NCI-H748 (cell line): ENCODE data around the gene LZTR1.
"Not testable (repeated sequence)": the region's sequence is repeated elsewhere in the genome, so short reads cannot be mapped to it uniquely, and the experiment has no call there.

Experiments
- DNase-seq: peaks from one replicate; lab custom pipeline; 2025; ENCODE audit not compliant: unreplicated experiment; lab: John Stamatoyannopoulos, UW

Gene LZTR1

DNA sequence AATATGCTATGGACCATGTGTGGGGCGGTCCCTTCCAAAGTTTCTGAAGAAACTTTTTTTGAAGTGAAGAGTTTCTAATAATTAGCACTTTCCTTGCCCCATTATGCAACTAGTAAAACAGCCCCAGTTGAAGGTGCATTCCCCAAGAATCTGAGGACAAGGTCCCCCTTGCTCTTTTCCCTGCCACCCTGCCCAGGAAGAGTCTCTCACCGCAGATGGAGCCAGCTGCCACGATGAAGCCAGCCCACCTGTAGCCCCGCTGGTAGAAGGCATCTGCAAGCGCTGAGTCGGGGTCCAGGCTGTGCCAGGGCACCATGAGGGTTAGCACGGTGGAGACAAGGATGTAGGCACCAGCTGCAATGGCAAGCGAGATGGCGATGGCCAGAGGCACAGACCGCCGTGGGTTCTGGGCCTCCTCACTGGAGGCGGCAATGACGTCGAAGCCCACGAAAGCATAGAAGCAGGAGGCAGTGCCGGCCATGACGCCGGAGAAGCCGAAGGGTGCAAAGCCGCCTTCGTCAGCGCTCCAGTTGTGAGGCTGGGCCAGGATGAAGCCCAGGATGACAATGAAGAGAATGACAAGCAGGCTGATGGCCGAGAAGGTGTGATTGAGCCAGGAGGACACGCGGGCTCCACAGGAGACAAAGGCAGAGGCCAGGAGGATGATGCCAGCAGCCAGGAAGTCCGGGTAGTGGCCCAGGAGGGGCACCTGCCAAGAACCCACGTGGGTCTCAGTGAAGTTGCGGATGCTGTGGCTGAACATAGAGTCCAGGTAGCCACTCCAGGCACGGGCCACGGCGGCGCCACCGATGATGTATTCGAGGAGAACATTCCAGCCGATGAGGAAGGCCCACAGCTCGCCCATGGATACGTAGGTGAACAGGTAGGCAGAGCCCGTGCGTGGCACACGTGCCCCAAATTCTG is 48.8 kb downstream of the LZTR1 start:
- DNase-seq = no peak

DNA sequence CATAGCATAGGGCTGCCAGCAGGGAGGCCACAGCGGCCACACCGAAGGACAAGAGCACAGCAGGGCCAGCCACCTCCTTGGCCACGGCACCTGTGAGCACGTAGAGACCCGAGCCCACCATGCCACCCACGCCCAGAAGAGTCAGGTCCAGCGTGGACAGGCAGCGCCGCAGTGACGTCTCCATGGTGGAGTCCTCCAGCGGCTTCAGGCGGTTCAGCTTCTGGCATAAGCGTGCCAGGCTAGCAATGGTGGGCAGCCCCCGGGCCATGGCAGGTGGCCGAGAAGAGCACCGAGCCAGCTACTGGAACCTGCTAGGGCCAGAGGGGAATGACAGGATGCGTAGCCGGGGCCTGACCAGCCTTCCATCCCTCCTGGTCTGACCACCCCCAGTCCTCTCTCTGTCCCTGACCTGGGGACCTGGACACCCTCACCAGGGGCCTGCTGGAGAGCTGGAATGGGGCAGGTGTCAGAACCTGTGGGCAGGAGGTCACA is 49.5 kb downstream of the LZTR1 start:
- no peak for DNase-seq

DNA sequence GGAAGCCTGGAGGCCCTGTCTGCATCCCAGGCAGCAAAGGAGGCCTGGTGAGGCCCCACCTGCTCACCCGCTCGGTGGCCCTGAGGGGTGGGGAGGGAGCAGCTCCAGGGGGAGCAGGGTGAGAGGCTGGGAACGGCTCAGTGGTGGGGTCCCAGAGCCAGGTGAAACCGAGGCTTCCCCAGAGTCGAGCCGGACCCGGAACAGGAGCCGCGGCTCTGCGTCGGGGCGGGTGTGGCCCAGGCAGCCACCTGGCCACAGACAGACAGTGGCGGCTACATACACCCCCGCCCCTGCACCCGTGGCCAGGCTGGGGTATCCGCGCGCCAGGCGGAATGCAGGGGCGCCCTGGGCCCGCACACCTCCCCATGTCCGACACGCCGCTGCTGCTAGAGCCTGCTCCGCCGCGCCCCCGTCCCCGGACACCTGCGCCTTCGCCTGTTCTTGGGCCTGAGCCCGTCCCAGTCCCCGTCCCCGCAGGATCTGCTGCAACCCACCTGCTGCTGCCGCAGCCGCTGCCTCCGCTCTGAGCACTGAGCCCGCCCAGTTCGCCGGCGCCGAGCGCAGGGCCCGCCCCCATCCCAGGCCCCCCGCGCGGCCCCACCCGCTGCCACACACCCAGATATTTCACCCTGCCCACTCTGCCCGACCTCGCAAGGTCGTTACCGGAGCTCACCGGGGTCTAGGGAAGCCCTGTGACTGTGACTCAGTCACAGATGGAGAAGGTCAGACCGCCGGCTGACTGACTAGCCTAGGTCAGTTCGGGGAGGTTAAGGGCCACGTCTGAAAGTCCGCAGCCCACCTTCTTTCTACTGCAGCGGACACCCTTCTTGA is 50.2 kb downstream of the LZTR1 start, which contains the start of gene SLC7A4:
TSS of gene SLC7A4 (minus strand) at position 525 of the 831 bp plus-strand sequence. CDS start 749 bp downstream, outside the sequence.
- no peak for DNase-seq

DNA sequence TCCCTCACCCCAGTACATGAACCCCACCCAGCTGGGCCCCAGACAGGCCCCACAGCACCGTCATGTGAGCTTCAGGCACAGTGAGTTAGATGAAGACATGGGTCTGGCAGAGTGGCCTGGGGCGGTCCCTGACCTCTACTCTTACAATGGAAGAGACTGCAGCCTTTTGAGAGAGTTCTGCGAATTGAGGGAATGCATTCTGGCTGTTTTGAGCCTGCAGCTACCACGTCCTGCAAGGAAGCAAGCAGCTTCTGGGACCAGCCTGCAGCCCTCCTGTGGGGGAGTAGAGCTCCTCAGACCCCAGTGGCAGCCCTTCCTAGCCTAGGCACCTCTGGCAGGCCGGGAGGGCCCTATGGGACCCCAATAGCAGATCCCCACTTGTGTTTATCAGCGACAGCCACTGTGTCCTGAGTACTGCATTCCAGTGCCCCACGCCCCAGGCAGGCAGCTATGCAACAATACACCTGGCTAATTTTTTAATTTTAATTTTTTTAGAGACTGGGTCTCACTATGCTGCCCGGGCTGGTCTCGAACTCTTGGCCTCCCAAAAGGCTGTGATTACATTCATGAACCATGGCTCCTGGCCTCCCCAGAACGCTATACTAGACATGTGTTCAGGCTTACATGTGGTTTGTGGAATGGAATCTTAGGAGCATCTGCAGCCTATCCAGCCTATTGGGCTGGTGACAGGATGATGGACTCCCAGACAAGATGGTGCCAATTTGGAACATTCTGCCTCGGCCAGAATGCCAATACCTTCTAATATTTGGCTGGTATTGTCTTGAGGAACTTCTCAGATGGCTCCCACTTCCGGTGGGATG is 51.0 kb downstream of the LZTR1 start:
- no peak for DNase-seq

DNA sequence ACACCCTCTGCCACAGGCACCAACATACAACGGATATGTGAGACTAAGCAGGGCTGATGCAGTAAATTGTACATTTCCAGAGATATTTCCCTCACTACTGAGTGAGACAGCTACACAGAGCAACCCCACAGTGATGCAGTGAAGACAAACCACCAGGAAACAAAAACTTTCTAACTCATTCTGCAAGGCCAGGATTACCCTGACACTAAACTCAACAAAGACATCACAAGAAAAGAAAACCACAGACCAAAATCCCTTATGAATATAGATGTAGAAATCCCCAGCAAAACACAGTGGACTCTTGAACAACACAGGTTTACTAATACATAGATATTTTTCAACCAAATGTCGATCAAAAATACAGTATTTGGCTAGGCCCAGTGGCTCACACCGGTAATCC is 51.8 kb downstream of the LZTR1 start:
- no peak for DNase-seq

DNA sequence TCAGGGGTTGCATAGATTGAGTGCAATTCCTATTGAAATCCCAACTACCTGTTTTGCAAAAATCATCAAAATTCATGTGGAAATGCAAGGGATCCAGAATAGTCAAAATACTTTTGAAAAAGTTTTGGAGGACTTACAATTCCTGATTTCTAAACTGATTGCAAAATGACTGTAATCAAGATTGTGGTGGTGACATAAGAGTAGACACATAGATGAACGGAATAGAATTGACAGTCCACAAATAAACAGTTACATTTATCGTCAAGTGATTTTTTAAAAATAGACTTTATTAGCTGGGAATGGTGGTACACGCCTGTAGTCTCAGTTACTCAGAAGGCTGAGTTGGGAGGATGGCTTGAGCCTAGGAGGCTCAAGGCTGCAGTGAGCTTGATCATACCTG is 52.9 kb downstream of the LZTR1 start:
- DNase-seq = no peak

DNA sequence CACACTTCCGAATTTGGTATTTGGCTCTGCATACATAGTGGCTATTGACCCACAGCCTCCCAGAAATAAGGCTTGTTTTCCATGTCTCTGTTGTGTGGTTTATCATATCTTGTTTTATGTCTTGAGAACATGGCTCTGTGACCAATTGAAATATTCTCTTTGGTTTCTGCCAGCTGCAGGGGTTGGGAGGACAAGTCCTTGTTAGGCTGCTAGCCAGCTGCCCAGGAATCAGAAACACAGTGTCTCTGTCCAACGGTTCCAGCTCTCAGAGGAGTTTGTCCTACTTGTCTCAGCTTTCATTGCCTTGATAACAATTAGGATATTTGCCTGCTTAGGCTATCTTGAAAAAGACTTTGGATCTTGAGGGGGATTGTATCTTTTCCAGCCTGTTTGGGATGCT is 56.3 kb downstream of the LZTR1 start:
- DNase-seq = no peak

DNA sequence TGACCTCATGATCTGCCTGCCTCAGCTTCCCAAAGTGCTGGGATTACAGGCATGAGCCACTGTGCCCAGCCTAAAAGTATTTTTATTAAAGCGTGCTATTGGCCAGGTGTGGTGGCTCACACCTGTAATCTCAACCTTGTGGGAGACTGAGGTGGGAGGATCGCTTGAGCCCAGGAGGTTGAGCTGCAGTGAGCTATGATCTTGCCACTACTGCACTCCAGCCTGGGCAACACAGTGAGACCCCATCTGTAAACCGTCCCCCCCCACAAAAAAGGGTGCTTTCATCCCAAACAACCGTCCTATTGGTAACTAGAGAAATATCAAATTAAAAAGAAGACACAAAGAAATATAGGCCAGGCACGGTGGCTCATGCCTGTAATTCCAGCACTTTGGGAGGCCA is 57.1 kb downstream of the LZTR1 start:
- not testable (repeated sequence) for DNase-seq

DNA sequence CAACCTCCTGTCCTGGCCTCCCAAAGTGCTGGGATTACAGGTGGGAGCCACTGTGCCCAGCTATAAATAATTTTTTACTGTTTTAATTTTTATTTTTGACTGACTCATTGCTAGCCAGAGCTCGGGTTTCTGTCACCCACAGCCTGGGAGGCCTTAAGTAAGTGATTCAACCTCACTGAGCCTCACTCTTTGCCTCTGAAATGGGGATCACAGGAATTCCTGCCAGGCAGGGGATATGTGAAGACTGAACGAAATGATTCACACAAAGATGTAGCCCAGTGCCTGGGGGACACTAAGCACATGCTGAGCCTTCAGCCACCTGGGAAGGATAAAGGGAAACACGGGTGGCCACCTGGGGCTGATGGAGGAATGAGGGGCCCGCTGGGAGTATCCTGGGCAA is 59.8 kb downstream of the LZTR1 start:
- no peak for DNase-seq

DNA sequence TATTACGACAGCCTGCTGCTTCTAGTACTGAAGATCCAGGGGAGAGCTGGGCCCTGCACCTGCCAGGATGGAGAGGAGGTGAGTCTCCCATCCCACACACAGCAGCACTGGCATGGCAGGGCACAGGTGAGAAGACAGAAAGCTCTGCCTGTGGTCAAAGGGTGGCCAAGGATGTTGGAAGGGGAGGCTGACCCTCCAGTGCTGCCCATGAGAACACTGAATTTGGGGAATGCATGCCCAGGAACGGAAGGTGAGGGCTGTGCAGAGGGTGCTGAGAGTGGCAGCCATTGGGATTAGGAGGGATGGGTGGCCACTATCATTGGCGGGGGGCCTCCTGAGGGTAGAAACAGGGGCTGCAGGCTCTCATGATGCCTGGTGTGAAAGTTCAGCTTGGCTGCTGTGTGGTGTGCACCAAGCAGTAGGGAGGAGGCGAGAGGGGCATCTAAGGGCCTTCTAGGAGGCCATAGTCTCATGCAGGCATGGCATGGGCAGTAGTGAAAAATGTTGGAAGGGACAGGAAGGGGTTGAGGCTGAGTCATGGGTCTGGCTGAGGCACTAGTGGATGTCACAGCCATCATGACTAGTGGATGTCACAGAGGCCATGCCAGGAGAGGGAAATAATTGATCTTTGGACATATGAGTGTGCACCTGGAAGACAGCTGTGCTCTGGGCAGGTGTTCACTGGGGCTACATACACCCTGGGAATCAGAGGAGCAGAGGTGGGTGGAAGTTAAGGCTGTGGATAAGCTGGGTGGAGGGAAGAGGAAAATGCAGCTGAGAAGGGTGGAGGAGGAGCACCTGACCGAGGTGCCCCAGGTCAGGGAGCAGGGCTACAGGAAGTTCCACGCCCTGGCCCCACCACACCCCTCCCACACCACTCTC is 61.1 kb downstream of the LZTR1 start:
- peak; percentile 28 for DNase-seq

DNA sequence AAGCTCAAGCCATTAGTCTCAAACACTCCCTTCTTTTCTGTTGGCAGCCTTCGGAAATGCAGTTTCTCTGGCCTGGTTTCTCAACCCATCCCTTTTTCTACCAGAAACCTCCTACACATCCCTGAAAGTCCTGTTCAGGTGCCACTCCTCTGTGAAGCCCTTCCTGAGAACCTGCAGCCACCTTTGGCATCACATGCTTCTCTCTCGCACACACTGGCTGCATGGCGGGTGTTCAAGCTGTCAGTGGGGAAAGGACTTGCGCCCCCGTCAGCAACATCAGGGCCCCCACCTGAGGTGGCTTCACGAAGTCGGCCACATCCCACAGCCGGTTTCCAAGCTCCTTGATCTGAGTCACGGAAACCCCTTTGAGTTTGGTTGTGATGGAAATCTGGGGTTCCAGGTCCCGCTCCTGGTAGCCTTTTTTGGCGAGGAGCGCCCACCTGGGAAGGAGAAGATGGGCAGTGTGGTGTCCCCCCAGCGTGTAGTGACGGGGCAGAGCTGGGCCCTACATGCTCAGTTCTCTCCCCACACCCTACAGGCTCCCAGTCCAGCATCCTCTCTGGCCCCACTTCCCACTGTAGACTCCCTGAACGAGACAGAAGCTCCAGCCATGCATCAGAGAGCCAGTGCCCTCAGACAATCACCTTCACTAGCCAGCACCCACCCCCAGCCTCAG is 61.9 kb downstream of the LZTR1 start:
- DNase-seq = no peak

DNA sequence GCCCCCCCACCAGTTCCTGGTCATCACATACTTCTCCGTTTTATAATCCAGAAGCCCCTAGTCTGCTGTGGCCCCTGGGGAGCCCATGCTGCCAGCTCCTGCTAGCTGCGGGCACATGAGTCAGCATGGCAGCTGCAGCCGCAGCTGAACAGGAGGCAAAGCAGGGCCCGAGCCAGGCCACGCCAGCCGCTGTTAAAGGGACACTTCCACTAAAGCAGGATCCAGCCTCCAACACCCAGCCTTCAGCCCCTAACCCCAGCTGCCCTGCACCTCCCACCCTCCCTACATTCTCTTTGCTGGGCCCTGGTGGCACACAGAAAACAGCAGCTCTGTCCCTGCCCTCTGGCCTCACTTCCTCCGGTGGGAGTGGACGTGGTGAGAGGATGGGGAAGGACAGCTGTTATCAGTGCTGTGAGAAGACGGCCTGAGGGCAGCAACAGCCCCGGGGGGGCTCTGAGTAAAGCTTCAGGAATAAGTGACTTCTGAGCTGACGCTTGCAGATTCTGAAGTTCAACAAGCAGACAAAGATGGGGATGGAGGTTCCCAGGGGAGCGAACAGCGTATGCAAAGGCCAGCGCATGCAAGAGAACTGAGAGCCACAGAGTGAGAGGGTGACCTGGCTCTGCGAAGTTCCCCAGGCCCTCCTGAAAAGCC is 63.0 kb downstream of the LZTR1 start:
- peak; percentile 42 for DNase-seq

DNA sequence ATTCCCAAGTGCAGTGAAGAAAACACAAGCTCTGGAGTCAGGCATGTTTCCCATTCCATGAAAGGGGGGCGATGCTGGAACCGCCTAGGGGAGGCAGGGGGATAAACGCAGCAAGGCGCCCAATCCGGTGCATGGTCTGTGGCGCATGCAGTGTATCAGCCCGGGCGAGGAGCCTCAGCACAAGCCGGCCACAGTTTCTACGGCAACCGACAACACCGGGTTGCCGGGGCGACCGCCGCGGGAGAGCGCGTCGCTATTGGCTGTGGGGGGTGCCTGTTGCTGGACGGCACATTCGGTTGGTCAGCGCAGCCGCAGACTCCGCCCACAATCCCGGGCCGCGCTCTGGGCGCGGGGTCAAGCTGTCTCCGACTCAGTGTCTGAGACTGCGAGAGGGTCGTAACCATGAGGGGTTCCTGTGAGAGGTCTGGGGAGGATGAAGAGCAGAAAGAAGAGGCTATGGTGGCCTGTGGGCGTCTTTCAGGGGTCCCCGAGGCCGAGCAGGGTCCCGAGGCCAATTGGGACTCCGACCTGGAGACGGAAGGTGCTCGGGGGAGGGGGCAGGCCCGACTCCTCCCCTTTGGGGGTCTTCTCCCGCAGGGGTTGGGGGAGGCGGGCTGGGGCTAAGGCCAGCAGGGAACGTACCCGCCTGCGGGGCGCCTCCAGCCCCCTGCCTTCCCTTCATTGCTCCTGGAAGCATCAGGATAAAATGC is 63.6 kb downstream of the LZTR1 start, which contains the start of gene LRRC74B:
TSS of gene LRRC74B (plus strand) at position 362 of the 710 bp plus-strand sequence. CDS start at position 403, 41 bp downstream.
- DNase-seq = peak; percentile 94

DNA sequence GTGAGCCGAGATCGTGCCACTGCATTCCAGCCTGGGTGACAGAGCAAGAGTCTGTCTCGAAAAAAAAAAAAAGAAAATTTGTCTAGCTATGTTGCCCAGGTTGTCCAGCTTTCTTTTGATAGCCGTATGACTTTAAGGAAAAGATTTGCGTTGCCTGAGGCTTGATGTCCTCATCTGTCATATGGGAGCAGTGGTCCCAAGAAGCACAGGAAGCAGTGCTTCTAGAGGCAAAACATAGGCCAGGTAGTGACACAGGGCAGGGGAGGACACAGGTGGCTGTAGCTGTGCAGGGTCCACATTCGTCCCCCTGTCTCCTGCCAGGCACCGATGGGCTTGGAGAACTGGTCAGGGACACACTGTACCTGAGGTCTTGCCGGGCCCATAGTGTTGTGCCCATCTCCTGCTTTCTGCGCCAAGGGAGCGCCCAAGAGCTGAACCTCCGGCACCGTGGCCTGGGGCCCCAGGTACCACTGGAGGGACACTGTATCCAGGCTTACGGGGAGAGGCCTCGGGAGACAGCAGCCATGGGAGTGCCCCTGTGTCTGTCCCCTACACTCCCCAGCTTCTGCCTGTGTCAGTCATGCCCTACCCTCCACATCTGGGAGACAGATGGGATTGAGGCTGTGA is 65.1 kb downstream of the LZTR1 start:
- DNase-seq = no peak

DNA sequence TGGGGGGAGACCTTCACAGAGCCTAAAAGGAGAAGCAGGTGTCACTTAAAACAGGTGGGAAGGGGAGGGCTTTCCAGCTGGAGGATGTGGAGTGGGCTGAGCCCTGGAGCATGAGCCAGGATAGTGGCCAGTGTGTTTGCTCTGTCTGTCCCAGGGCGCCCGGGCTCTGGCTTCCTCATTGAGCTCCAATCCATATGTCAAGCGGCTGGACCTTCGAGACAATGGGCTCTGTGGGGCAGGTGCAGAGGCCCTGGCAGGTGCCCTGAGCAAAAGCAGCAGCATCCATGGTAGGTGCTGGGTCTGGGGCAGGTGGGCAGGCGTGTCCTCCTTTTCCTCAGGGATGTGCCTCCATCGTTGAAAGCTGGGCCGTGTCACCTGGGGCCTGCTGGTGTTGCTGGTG is 65.6 kb downstream of the LZTR1 start:
- peak; percentile 79 for DNase-seq

DNA sequence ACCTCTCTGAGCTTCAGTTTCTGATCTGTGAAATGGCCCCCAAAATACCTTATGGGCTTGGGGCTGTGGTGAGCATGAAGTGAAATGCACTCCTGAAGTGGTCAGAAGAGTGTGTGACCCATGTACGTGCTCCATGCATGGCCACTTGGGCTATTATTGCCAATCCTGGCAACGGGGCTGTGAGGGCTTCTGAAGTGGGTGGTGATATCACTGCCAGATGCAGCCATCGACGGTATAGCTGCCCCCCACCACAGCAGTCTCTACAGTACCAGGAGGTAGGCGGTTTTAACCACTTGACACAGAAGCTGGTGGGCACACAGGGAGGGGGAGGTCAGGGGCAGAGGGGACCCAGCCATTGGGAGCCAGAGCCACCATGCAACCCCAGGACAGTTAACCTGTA is 66.4 kb downstream of the LZTR1 start:
- not testable (repeated sequence) for DNase-seq
